ENCODE measurements around the gene CHD6.

The CHD6 gene

DNA sequence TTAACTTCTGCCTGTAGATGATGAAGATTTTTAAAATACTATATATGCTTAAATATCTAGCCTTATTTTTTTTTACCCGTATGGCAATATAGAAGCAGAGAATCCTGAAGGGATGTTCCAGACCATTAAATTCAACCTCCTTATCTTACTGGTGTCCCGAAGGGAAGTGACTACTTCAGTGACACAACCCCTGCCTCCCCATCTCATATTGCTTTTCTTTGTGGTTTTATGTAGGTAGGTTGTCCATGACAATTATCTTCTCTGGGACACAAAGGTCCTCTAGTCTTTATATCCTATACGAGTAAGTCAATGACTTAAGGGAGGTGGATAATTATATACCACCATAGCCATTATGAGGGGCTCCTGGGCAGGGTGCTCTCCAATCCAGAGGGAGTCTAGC lies 194.2 kb downstream of the CHD6 start:
- TF ChIP-seq, protein P1, sequence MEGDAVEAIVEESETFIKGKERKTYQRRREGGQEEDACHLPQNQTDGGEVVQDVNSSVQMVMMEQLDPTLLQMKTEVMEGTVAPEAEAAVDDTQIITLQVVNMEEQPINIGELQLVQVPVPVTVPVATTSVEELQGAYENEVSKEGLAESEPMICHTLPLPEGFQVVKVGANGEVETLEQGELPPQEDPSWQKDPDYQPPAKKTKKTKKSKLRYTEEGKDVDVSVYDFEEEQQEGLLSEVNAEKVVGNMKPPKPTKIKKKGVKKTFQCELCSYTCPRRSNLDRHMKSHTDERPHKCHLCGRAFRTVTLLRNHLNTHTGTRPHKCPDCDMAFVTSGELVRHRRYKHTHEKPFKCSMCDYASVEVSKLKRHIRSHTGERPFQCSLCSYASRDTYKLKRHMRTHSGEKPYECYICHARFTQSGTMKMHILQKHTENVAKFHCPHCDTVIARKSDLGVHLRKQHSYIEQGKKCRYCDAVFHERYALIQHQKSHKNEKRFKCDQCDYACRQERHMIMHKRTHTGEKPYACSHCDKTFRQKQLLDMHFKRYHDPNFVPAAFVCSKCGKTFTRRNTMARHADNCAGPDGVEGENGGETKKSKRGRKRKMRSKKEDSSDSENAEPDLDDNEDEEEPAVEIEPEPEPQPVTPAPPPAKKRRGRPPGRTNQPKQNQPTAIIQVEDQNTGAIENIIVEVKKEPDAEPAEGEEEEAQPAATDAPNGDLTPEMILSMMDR (conservative IDR thresholded peaks at IDR 0.05; ENCODE audit: low read depth): no peak
- no peak for DNase-seq (ENCODE audit: low spot score)
- H3K27ac ChIP-seq: no peak overlapping the region
- POLR2A ChIA-PET (ENCODE audit: low non-redundant PET): no interaction called here
- CTCF ChIA-PET: interaction anchor here (0.7 to 1.4 kb wide), 2 partner anchors 10 to 18 kb away, joined by 3 read pairs; no protein-coding TSS in a partner anchor

DNA sequence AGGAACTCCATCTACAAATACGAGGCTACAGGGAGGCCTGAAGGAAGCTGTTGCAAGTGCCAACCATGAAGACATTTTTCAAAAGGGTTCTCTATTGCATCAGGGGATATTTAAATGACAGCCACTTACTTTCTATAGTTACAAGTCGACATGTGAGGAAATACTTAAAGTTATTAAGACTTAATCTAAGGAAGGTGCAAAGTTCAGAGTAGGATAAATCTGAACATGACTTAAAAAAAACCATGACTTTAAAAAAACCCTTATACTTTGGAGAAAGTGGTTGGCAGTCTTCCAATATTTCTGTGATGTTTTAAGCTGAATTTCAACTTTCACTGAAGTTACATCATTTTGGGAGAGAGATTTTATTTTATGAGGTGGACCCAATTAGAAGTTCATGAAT lies 195.2 kb downstream of the CHD6 start:
- ChIA-PET POLR2A (ENCODE audit: low non-redundant PET) (no interaction called here), CTCF (interaction anchor here (0.7 kb wide), 1 partner anchor 84 kb away, joined by 3 read pairs; no protein-coding TSS in a partner anchor)
- TF ChIP-seq, protein P1 (conservative IDR thresholded peaks at IDR 0.05; ENCODE audit: low read depth): no peak
- no peak overlapping the region for H3K27ac ChIP-seq
- no peak for DNase-seq (ENCODE audit: low spot score)

DNA sequence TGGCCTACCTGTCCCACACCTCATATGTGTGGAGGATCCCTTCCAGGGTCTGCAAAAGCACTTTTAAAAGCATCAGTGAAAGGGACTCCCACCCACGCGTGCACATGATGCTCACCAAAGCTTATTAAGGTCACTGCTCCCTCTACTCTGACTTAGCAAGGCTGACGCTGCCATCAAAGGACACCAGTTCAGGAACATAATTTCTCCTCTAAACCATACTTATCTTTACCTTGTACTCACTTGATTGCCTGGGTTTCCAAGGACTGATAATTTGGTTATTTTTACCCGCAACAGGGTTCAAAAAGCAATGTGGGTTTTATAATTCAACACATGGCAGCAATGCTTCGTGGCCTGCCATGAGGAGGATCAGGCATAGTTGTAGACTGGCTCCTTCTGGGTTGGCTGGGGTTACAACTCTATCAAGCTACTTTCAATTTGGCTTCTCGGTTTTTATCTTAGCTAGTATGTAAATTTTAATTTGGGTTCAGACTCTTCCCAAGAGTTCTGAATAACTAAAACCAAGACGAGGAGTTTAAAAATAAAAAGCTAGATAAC lies 199.4 kb downstream of the CHD6 start:
- ChIA-PET POLR2A (ENCODE audit: low non-redundant PET) (no interaction called here), CTCF (interaction anchor here (0.6 to 1.5 kb wide), 2 partner anchors 9 to 432 kb away, joined by 4 to 6 read pairs; no protein-coding TSS in a partner anchor)
- DNase-seq (ENCODE audit: low spot score): no peak
- TF ChIP-seq, protein P1 (conservative IDR thresholded peaks at IDR 0.05; ENCODE audit: low read depth): no peak
- no peak overlapping the region for H3K27ac ChIP-seq

DNA sequence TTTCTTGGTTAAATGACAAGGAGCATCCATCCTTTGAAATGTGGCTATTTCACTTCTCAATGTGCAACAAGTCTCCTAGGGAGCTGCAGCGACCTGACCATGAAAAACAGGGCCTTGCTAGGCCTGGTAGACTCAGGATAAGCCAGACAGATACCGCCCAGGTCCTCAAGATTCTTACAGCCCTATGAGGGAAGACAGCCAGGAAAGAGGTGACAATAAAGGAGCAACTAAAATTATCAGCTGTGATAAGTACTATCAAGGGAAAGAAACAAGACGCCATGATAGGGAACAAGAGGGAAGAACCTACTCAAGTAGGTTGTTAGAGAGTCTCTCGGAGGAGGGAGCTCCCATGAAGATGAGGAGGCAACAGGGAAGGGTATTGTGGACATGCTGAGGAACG lies 200.1 kb downstream of the CHD6 start:
- DNase-seq (ENCODE audit: low spot score): no peak
- TF ChIP-seq, protein P1 (conservative IDR thresholded peaks at IDR 0.05; ENCODE audit: low read depth): no peak
- H3K27ac ChIP-seq: no peak overlapping the region
- ChIA-PET CTCF (interaction anchor here (0.6 kb wide), 1 partner anchor 317 kb away, joined by 3 read pairs; no protein-coding TSS in a partner anchor), POLR2A (ENCODE audit: low non-redundant PET) (no interaction called here)

DNA sequence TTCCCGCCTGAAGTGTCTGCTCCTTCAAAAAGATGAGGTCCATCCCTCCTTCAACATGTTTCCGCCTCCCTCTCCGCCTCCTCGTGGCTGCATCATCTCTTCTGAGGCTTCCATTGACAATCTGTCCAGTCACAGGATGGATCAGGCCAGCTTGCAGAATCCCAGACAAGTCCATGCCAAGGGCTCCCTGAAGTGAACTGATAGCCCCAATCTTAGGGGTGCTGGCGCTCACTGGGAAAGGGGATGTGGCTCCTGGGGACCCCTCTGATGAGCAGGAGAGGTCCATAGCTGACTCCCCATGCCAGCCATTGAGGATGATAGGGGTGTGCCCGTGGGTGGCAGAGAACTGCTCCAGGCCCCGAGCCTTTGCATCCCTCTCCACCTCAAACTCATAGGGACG lies 203.0 kb downstream of the CHD6 start:
- TF ChIP-seq, protein P1 (conservative IDR thresholded peaks at IDR 0.05; ENCODE audit: low read depth): no peak
- ChIA-PET POLR2A (ENCODE audit: low non-redundant PET) (no interaction called here), CTCF (interaction anchor here (0.7 to 1.4 kb wide), 2 partner anchors 11 to 75 kb away, joined by 3 to 4 read pairs; partner anchors contain the start of gene LPIN3)
- no peak overlapping the region for H3K27ac ChIP-seq
- DNase-seq (ENCODE audit: low spot score): no peak

DNA sequence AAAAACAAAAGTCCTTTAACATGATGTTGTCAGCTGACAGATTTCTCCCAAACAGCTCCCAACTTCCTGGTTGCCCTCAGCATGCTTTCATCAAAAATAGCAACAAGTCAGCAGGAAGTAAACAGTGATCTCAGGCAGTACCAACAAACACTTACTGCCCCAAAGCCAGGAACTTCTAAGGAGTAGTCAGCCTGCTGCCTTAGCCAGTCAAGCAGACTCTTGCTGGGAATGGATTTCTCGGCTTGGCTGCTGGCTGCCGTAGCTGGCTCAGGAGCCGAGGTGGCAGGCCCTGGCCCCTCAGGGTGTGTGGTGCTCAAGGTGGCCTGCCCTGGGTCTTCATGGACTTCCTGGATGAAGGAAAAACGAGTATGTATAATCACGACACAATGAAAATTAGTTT lies 205.0 kb downstream of the CHD6 start:
- TF ChIP-seq, protein P1 (conservative IDR thresholded peaks at IDR 0.05; ENCODE audit: low read depth): no peak
- POLR2A ChIA-PET (ENCODE audit: low non-redundant PET): no interaction called here
- no peak for DNase-seq (ENCODE audit: low spot score)
- H3K27ac ChIP-seq: no peak overlapping the region
- CTCF ChIA-PET: interaction anchor here (0.6 to 1.3 kb wide), 5 partner anchors 31 to 285 kb away, joined by 3 to 5 read pairs (median 4); partner anchors contain the start of gene LPIN3
